Measurements from ENCODE around the gene COL9A3. TPM values are rescaled to one million over a fixed set of nuclear protein-coding genes. Genes with fewer than 3 reads are reported as not detected.

COL9A3 gene
- total and polyA plus RNA-seq, 5 donors = 4.3 to 13.0 (median 5.7) TPM

GRCh38 chr20:62856931-62857619 is 40.2 kb downstream of the COL9A3 start:
- 94% methylated on average over 25 of the region's 25 CpGs for WGBS
- no peak for DNase-seq
- ATAC-seq = no peak
- H3K9me3 ChIP-seq (ENCODE audit: control insufficient read depth, low read length) = no peaks in the 10 kb centered on the region
- no peaks in the 10 kb centered on the region for H3K27me3 ChIP-seq (ENCODE audit: control insufficient read depth, insufficient read depth)
- H3K4me1 ChIP-seq (ENCODE audit: control insufficient read depth, insufficient read depth, low read length) = peaks cover 2% of the 10 kb centered on the region
- H3K4me3 ChIP-seq (ENCODE audit: low read length) = no peak overlapping the region
- no peak overlapping the region for H3K27ac ChIP-seq (ENCODE audit: low read length)
- intact Hi-C loops (cut with DNase I) = no loop called here

DNA sequence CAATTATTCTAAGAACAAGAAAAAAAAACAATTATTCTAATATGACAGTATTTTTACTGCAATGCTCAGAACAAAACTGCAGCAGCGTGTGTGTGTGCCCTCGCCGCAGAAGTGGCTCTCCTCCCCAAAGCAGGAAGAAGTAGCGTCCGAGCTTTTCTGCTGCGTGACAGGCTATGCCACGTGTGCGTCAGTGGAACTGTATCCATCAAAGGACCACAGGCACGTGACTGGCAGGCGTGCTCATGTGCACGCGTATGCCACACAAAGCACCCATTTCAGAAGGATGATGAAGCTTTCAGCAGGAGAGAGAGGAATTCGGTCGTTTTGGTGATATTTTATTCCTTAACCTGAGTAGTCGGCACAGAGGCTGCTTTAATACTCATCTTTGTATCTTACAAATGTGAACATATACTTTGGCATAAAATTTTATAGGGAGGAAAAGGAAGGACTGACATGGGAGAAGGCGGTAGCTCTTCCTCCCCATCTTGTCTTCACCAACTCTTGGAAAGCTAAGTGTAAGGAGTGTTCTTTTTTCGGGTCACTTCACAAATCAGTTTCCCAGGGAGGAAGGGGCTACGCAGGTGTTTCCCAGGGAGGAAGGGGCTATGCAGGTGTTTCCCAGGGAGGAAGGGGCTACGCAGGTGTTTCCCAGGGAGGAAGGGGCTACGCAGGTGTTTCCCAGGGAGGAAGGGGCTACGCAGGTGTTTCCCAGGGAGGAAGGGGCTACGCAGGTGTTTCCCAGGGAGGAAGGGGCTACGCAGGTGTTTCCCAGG is 41.4 kb downstream of the COL9A3 start:
- Histone ChIP-seq H3K27ac (ENCODE audit: low read length) (no peak overlapping the region), H3K9me3 (ENCODE audit: control insufficient read depth, low read length) (no peaks in the 10 kb centered on the region), H3K4me3 (ENCODE audit: low read length) (no peak overlapping the region), H3K4me1 (ENCODE audit: control insufficient read depth, insufficient read depth, low read length) (peaks cover 2% of the 10 kb centered on the region), H3K27me3 (ENCODE audit: control insufficient read depth, insufficient read depth) (no peaks in the 10 kb centered on the region)
- ATAC-seq (no peak), DNase-seq (no peak)
- intact Hi-C loops (cut with DNase I) = no loop called here
- WGBS = 85% methylated on average over 19 of the region's 23 CpGs

GRCh38 chr20:62859721-62860120 is 42.9 kb downstream of the COL9A3 start:
- Histone ChIP-seq H3K27me3 (ENCODE audit: control insufficient read depth, insufficient read depth) (no peaks in the 10 kb centered on the region), H3K4me3 (ENCODE audit: low read length) (no peak overlapping the region), H3K9me3 (ENCODE audit: control insufficient read depth, low read length) (no peaks in the 10 kb centered on the region), H3K4me1 (ENCODE audit: control insufficient read depth, insufficient read depth, low read length) (peaks cover 2% of the 10 kb centered on the region), H3K27ac (ENCODE audit: low read length) (no peak overlapping the region)
- intact Hi-C loops (cut with DNase I) = no loop called here
- DNase-seq (no peak), ATAC-seq (no peak)
- WGBS = 91% methylated on average over 12 of the region's 12 CpGs

GRCh38 chr20:62860391-62860923 is 43.6 kb downstream of the COL9A3 start:
- no peaks in the 10 kb centered on the region for H3K9me3 ChIP-seq (ENCODE audit: control insufficient read depth, low read length)
- peaks cover 2% of the 10 kb centered on the region for H3K4me1 ChIP-seq (ENCODE audit: control insufficient read depth, insufficient read depth, low read length)
- ATAC-seq (no peak), DNase-seq (no peak)
- no peaks in the 10 kb centered on the region for H3K27me3 ChIP-seq (ENCODE audit: control insufficient read depth, insufficient read depth)
- peak overlapping the region; percentile 78 for H3K4me3 ChIP-seq (ENCODE audit: low read length)
- H3K27ac ChIP-seq (ENCODE audit: low read length) = no peak overlapping the region
- intact Hi-C loops (cut with DNase I) = no loop called here
- WGBS = 13% methylated on average over 24 of the region's 24 CpGs

GRCh38 chr20:62860924-62861691 is 44.3 kb downstream of the COL9A3 start:
- Histone ChIP-seq H3K9me3 (ENCODE audit: control insufficient read depth, low read length) (no peaks in the 10 kb centered on the region), H3K4me3 (ENCODE audit: low read length) (peak overlapping the region; percentile 78), H3K27ac (ENCODE audit: low read length) (no peak overlapping the region), H3K27me3 (ENCODE audit: control insufficient read depth, insufficient read depth) (no peaks in the 10 kb centered on the region), H3K4me1 (ENCODE audit: control insufficient read depth, insufficient read depth, low read length) (peaks cover 2% of the 10 kb centered on the region)
- ATAC-seq = no peak
- WGBS = 1% methylated on average over 129 of the region's 129 CpGs
- intact Hi-C loops (cut with DNase I) = no loop called here
- peak in 2 of 3 donors; percentile 70 to 73 for DNase-seq

DNA sequence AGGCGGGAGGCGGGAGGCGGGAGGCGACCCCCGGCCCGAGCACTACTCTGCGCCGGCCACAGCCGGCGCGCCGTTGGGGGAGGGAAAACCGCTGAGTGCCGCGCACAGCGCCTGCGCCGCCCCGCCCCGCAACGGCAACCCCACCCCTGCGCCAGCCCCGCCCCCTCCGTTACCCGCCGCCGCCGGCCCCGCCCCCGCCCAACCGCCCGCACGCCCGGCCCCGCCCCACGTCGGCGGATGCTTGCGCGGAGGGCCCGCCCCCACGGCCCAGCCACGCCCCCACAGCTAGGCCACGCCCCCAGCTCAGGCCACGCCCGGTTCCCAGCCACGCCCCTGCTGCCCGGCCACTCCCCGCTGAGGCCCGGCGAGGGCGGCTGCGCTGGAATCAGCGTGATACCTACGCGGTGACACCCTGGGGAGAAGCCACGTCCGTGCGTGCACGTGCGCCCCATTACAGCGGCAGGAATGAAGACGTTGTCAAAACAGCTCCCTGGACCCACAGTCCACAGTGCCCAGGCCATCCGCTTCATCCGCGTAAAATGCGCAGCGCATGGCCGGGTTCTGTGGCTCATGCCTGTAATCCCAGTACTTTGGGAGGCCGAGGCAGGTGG is 45.0 kb downstream of the COL9A3 start, which contains the start of gene TCFL5:
Gene TCFL5, minus strand, starts transcription at position 97 of the 611 bp plus-strand sequence. CDS start 152 bp downstream, outside the sequence.
- DNase-seq (peak; percentile 87 to 97 (median 94)), ATAC-seq (peak; percentile 97)
- H3K27ac ChIP-seq (ENCODE audit: low read length) = peak within 1 kb of the TSS; percentile 48
- peak within 1 kb of the TSS; percentile 78 for H3K4me3 ChIP-seq (ENCODE audit: low read length)
- WGBS = 13% methylated on average over 54 of the region's 70 CpGs
- no peaks in the 10 kb centered on the region for H3K9me3 ChIP-seq (ENCODE audit: control insufficient read depth, low read length)
- peaks cover 2% of the 10 kb centered on the region for H3K4me1 ChIP-seq (ENCODE audit: control insufficient read depth, insufficient read depth, low read length)
- intact Hi-C loops (cut with DNase I) = no loop called here
- H3K27me3 ChIP-seq (ENCODE audit: control insufficient read depth, insufficient read depth) = no peaks in the 10 kb centered on the region

DNA sequence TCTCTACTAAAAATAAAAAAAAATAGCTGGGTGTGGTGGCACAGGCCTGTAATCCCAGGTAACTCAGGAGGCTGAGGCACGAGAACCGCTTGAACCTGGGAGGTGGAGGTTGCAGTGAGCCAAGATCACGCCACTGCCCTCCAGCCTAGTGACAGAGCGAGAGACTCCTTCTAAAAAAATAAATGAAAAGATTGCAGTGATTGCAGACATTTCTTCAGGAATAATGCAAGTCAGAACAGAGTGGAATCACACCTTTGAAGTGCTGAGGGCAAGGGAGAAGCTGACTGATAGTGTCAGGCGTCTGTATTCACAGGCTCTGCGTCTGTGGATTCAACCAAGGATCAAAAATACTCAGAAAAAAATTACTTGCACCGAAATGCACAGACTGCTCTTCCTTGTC is 47.4 kb downstream of the COL9A3 start:
- 87% methylated on average over 7 of the region's 7 CpGs for WGBS
- no peak for ATAC-seq
- H3K27ac ChIP-seq (ENCODE audit: low read length) = no peak overlapping the region
- DNase-seq = no peak
- no peaks in the 10 kb centered on the region for H3K9me3 ChIP-seq (ENCODE audit: control insufficient read depth, low read length)
- intact Hi-C loops (cut with DNase I) = no loop called here
- H3K4me3 ChIP-seq (ENCODE audit: low read length) = no peak overlapping the region
- peaks cover 2% of the 10 kb centered on the region for H3K4me1 ChIP-seq (ENCODE audit: control insufficient read depth, insufficient read depth, low read length)
- no peaks in the 10 kb centered on the region for H3K27me3 ChIP-seq (ENCODE audit: control insufficient read depth, insufficient read depth)

GRCh38 chr20:62872184-62872847 is 55.5 kb downstream of the COL9A3 start:
- WGBS = 78% methylated on average over 18 of the region's 18 CpGs
- ATAC-seq = no peak
- H3K27ac ChIP-seq (ENCODE audit: low read length) = no peak overlapping the region
- H3K4me3 ChIP-seq (ENCODE audit: low read length) = no peak overlapping the region
- H3K27me3 ChIP-seq (ENCODE audit: control insufficient read depth, insufficient read depth) = no peaks in the 10 kb centered on the region
- DNase-seq = no peak
- H3K4me1 ChIP-seq (ENCODE audit: control insufficient read depth, insufficient read depth, low read length) = peaks cover 8% of the 10 kb centered on the region
- no peaks in the 10 kb centered on the region for H3K9me3 ChIP-seq (ENCODE audit: control insufficient read depth, low read length)
- intact Hi-C loops (cut with DNase I) = loop anchor here in 2 of 4 donors (5.0 to 10.0 kb wide), 2 partner anchors 135 to 142 kb away; partner anchors contain the start of gene BHLHE23 (in 1 of the 2)

- DNase-seq = no peak
- H3K27ac ChIP-seq (ENCODE audit: low read length) = no peak overlapping the region
- H3K4me1 ChIP-seq (ENCODE audit: control insufficient read depth, insufficient read depth, low read length) = peaks cover 8% of the 10 kb centered on the region
These were observed 56.0 kb downstream of the COL9A3 start for GRCh38 chr20:62872862-62873261.

GRCh38 chr20:62873280-62873679 is 56.4 kb downstream of the COL9A3 start:
- no peak overlapping the region for H3K27ac ChIP-seq (ENCODE audit: low read length)
- DNase-seq (no peak), ATAC-seq (no peak)
- H3K4me3 ChIP-seq (ENCODE audit: low read length) = no peak overlapping the region
- intact Hi-C loops (cut with DNase I) = loop anchor here in 2 of 4 donors (5.0 to 10.0 kb wide), 2 partner anchors 134 to 142 kb away; partner anchors contain the start of gene BHLHE23 (in 1 of the 2)
- H3K4me1 ChIP-seq (ENCODE audit: control insufficient read depth, insufficient read depth, low read length) = peaks cover 8% of the 10 kb centered on the region
- no peaks in the 10 kb centered on the region for H3K9me3 ChIP-seq (ENCODE audit: control insufficient read depth, low read length)
- WGBS = 74% methylated on average over 7 of the region's 7 CpGs
- H3K27me3 ChIP-seq (ENCODE audit: control insufficient read depth, insufficient read depth) = no peaks in the 10 kb centered on the region

More at GRCh38 chr20:62872862-62873261, 56.0 kb downstream of the COL9A3 start:
- 88% methylated on average over 6 of the region's 6 CpGs for WGBS
- no peaks in the 10 kb centered on the region for H3K9me3 ChIP-seq (ENCODE audit: control insufficient read depth, low read length)
- no peaks in the 10 kb centered on the region for H3K27me3 ChIP-seq (ENCODE audit: control insufficient read depth, insufficient read depth)
- intact Hi-C loops (cut with DNase I) = loop anchor here in 2 of 4 donors (5.0 to 10.0 kb wide), 2 partner anchors 134 to 142 kb away; partner anchors contain the start of gene BHLHE23 (in 1 of the 2)
- ATAC-seq = no peak
- no peak overlapping the region for H3K4me3 ChIP-seq (ENCODE audit: low read length)
